GF-D8 (cell line): Measurements from ENCODE around the gene RXRA.

Experiments used
- DNase-seq: peaks from one replicate; lab custom pipeline; 2025; lab: John Stamatoyannopoulos, UW

RXRA gene

DNA sequence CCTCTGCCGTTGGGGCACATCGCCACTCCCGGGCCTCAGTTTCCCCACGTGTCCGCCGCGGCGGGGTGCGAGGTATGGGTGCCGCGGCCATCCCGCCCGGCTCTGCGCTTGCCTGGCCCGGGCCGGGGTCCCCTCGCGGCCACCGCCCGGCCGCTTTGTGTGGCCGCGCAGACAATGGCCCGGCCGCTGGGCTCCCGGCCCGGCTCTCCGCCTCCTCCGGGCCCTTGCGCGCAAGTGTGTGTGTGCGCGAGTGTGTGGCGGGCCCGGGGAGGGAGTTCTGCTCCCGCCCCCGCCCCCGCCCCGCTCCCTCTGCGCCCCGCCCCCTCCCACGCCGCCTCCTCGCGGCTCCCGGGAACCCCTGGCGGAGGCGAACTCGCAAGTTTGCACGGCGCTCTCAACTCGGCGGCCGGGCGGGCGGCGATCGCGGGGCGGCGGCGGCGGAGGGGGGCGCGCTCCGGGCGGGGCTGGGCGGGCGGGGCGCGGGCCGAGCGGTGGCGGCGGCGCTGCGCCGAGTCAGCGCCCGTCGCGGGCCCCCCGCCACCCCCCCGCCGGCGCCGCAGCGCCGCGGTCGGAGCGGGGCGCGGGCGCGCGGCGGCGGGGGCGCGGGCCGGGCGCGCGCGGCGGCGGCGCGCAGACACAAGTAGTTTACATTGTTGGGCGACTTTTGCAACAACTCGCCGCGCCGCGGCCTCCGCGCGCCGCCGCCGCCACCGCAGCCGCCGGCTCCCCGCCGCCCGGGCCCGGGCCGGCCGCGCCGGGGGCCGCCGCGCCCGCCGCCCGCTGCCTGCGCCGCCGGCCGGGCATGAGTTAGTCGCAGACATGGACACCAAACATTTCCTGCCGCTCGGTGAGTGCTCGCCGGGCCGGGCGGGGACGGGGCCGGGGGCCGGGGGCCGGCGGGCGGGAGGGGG lies at the start of gene RXRA:
TSS of gene RXRA (plus strand) at position 643 of the 911 bp plus-strand sequence. CDS start at position 820, 177 bp downstream.
- DNase-seq, result peak; percentile 45

DNA sequence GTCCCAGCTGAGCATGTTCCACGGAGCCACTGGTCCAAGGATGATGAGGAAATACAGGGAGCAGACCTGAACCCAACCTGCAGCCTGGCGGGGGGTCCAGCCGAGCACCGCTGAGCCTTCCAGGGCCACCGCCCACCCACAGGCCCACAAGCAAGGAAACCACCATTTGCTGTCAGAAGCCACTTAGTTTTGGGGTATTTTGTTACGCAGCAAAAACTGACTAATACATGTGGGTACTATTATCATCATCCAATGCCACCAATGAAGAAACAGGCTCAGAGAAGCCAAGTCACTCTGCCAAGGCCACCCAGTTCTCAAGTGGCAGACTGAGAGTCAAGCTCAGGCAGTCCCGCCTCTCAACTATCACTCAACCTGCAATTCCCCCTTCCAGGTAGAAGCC lies 48.0 kb upstream of the RXRA start:
- DNase-seq, result no peak

DNA sequence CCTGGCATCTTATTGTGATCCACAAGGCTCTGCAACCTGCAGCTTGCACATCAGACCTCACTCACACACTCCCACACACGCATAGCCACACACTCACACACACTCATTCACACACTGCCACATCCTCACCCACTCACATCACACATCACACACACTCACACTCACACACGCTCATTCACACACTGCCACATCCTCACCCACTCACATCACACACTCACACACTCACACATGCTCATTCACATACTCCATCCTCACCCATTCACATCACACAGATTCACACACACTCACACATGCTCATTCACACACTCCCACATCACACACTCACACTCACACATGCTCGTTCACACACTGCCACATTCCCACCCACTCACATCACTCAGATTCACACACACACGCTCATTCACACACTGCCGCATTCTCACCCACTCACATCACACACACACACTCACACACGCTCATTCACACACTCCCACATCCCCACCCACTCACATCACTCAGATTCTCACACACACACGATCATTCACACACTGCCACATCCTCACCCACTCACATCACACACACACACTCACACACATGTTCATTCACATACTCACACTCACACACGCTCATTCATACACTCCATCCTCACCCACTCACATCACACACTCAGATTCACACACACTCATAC lies 47.1 kb upstream of the RXRA start:
- DNase-seq, result no peak

DNA sequence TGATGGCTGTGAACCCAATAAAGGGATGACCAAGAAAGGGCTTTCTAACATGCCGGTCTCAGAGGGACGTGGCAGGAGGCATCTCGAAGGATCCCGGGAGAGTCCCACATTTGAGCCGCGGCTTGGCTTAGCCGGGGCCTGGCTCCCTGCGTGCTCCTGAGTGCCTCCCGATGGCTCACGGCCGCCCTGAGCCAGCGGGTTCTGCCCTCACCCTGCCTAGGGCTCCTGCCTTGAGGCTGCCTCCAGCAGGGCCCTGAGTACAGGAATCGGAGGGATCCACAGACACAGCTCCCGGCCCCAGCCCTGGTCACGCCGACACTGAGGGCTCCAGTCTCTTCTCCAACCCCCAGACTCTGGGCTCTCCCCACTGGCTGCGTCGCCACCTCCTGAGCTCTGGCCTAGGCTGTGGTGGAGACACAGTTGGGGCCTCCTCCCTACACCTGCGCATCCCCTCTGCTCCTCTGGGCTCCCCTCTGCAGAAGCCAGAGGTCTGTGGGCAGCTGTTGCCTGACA lies 44.1 kb upstream of the RXRA start:
- DNase-seq, result no peak

DNA sequence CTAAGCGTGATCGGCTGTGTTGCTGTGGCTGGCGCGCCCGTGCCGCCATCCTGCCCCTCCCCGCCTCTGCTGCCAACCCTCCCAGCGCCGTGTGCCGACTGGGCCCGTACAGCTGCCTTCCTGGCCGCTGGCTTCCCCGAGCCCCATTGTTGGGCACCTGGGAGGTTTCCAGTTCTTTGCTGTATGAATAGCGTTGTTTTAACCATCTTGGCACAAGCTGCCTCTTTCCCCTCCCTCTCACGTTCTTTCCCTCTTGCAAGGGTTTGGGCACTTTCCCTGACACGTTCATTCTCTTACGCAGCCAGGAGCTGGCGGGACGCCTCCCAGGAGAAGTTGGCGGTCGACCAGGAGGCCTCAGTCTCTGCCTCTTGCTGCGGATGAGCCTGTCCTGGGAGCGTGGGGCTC lies 43.1 kb upstream of the RXRA start:
- DNase-seq, result no peak

DNA sequence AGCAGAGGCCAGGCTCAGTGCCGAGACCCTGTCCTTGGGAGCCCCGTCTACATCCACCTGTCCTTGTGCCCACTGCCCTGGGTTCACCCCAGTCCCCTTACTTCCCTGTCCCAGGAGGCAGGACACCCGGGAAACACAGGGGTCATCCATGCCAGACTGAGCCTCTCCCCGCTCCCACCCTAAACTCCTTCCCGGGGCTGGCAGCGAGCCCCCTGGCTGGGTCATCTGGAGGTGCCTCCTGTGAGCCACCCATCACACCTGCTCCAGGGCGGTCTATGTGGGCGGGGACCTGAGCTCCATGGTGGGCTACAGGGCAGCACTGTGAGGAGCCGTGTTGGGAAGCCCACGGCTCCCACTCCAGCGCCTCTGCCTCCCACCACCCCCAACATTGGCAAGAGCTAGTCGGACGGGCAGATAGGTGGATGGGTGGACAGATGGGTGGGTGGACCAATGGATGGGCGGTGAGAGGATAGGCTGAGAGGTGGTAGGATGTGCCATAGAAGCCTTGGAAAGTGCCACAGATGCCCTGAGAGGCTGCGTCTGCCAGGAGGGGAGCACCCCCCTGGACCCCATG lies 42.5 kb upstream of the RXRA start:
- DNase-seq, result no peak

DNA sequence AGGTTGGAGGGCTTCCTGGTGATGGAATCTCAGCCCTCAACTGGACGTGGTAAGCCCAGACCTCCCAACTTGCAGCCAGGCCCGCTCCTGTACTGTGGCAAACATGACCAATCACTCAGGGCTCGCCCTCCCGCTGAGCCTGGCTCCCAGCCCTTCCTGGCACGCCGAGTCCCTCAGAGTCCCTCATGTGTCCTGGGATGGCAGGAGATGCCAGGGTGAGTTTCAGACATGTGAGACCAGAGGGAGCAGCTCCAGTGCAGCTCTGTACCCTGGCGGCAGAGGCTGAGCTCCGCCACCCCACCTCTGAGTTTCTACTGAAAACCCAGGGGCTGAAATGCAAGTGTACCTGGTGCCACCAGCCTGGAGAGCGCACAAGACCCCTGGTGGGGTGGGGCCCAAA lies 42.0 kb upstream of the RXRA start:
- DNase-seq, result no peak

DNA sequence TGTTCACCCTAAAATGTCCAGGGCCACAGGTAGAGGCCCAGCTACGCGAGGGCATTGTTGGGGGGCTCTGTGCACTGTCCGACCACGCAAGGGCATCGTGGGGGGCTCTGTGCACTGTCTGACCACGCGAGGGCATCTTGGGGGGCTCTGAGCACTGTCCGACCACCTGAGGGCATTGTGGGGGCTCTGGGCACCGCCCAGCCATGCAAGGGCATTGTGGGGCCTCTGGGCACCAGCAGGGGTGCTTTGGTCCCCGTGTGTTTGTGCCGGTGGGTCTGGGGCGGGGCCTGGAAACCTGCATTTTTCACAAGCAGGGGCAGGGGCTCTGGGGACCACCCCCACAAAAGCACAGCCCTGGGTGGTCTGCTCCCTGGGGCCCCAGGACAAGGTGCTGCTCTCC lies 41.5 kb upstream of the RXRA start:
- DNase-seq, result no peak

DNA sequence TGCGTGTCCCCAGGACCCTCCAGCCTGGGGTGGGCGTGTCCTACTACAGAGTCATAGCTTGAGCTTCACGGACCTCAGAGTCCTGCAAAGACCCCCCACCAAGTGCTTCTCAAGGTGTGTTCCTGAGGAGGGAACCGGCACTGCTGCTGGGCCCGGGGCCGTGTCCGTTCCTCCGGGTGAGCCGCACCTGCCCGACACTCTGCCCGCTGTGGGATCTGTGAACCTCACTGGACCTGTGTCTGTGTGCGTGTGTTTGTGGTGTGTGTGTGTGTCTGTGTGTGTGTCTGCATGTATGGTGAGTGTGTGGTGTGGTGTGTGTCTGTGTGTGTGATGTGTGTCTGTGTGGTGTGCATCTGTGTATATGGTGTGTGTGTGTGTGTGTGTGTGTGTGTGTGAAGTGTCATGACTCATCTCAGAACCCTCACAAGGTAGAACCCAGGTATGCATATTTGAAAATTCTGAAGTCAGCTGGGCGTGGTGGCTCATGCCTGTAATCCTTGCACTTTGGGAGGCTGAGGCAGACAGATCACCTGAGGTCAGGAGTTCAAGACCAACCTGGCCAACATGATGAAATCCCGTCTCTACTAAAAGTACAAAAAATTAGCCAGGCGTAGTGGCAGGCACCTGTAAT lies 40.9 kb upstream of the RXRA start:
- DNase-seq, result no peak

DNA sequence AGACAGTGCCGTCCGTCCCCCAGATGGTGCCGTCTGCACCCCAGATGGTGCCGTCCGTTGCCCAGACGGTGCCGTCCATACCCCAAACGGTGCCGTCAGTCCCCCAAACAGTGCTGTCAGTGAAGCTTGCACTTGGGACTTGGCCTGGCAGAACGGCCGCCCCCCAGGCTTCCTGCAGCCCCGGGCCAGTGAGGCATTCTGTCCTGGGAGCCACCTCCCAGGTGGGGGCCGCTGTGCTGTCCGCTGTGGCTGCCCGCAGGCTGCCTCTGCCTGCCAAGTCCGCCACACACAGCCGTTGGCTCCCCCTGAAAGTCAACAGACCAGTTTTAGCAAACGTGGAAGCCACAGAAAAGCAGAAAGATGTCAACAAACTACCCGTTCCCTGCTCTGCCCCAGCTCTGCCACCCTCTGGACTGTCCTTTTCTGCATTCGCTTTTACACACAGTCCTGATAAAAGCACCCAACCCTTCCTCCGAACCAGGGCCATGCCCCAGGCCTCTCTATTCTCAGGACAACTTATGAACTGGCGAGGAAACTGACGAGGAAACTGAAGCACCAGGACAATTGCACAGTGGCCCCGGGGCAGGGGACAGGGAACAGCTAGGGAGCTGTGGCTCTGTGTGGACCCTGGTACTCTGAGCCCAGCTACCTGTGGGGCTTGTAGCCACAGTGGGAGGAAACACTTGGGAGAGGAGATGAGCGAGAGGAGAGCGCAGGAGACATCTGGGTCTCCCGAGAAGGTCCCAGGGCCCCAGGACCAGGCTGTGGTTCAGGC lies 39.6 kb upstream of the RXRA start:
- no peak for DNase-seq

DNA sequence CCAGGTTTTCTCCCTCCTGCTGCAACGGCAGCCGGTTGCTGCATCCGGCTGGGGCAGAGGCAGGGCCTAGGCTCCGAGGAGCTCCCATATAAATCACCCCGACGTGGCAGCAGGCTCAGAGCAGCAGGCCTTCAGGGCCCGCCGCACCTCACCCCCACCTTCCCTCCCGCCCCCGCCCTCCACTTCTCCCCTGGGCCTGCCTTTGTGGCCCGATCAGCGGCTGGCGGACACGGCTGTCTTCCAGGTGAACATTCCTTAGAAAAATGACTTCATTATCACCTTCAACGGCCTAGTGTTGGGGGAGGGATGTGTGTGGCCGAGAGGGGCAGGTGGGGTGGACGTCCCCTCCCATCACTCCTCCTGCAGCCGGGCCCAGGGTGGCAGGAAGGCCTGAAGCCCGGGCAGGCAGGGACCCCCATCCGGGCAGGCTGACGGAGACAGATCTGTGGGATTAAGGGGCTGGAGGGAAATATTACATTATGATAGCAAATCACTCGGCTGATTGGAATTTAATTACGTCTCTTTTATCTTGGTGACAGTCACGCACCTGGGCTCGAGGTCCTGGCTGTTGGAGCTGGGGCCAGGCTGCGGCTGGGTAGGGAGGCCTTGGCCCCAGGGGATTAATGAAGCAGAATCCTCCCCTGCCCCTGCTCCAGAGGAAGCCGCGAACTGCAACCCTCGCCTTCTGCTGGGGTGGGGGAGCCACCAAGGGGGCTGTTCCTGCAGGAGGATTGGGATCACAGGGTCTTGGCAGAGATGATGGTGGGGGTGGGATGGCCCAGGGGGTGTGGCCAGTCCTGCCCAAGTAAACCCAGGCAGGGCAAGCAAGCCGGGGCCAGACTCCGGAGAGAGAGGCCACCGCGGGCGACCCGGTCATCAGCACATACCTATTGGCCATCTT lies 38.4 kb upstream of the RXRA start:
- no peak for DNase-seq

DNA sequence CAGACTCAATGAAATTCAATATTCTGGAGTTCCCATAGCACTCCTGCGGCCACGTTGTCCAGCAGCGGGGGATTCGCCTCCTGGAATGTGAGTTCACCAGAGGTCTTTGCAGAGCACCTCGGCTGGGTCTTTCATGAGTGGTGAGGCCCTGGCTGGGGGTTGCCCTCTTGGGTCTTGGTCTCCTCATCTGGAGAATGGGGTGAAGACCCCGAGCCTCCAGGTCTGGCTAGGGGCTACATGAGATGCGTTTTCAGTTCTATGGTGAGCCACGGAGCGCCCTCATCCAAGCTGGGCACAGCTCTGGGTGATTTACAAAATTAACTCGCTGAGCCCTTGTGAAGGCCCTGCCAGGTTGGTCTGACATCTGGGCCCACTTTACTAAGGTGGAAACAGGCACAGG lies 37.5 kb upstream of the RXRA start:
- DNase-seq, result no peak

DNA sequence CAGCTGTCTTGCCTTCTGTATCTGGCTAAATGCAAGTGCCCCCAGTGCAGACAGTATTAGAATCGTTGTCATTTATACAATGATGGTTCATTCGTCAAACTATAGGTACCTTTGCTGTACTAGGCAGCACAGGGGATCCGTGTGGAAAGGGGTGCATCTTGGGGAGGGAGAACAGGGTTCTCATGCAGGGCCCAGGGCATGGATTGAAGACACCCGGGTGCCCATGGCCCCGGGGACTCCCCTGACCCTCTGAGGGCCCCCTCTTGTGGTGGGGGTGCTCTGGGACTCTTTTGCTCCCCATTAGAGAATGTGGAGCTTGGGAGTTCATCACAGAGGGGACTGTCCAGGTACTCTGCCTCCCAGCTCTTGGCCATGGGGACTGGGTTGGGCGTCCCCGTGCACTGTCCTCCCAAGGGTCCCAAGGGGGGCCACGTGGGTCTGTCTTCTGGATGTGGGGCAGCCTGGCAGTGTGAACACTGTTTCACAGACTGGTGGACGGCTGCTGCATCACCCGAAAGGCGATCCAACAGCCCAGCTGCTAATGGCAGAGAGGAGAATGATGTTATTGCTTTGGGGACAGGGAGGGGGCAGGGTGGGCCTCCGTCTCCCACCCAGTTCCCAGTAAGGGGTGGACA lies 36.9 kb upstream of the RXRA start:
- no peak for DNase-seq

DNA sequence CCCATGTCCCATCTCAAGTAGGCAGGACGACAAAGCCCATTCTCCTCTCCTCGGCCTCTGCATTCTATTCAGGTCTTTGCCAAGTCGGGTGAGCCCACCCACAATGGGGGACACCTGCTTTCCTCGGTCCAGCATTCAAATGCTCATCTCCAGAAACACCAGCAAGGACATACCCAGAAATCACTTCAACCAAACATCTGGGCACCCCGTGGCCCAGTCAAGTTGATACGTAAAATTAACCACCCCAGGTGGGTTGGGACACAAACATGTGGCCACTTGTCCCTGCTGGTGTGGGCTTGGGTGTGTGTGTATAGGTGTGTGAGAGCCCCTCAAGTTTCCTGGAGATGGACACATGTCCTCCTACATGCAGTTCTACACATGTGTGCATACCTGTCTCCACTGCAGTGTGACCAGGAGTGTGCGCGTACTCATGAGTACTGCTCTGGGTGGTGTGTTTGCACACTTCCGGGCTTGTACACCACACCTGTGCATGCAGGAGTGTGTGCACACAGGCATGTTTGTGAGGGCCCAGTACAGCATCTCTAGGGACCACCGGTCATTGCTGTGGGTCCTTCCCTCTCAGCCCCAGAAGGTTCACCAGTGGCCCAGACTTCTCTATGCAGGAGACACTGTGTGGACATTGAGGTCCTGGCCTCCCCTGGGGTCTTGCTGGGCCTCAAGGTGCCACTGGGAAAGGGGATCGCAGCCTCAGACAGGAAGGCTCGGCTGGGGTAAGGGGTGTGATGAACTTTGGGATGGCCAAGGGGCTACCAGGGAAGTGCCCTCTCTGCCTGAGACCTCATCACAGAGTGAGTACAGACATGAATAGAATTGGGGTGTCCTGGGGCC lies 35.4 kb upstream of the RXRA start:
- DNase-seq, result no peak

DNA sequence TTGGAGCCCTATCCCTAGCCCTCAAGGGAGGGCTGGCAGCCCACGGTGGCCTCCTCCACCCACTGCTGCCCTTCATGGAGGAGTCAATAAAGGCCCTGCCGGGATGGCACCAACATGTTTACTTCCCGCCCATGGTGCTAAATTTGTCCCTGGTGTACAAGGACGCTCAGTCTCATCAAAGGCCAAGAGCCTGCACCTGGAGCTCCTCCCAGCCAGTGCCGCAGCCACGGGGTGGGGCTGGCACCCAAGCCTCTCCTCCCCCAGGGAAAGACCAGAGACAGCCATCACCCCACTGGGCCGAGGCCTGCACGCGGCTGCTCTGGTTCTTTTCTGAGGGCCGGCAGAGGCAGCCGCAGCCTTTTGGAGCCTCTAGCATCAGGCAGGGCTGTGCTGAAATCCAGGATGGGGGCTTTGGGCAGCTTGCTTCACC lies 34.8 kb upstream of the RXRA start:
- no peak for DNase-seq

DNA sequence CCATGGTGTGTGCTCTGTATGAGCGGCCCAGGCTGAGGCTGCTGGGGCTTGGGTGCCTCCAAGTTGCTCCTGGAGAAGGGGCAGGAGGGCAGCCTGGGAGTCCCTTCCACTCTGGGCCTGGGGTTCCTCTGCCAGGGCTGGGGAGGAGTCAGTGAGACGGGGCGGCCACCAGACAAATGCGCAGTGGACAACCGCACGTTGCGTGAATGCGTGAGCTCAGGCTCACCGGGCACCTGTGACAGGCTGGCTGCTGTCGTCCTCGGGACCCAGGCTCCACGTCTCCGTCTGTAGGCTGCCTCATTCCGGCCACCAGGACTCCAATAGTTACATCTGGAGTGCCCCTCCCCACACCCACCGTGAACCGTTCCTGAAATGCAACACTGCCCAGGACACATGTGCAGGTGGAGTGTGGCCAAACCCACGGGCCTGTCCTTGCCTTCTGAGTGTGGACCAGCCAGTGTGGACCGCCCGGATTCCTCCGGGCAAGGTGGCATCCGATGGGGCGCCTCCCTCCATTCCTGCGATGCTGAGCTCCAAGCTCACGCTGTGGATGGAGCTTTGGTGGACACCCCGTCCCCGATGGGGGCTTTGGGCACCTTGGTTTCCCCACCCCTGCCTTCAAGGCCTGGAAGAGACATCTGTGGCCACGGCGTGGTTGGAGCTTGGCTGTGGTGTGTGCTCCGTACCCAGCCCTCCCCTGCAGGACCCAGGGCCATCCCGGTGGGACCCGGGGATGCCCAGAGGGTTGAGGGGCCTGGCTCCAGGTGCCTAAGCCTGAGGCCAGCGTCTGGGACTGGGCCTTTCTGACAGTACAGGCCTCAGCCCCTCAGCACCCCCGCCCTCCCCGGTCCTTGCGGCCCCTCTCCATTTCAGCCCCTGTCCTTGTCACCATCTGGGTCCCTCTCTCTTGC lies 34.0 kb upstream of the RXRA start:
- no peak for DNase-seq

DNA sequence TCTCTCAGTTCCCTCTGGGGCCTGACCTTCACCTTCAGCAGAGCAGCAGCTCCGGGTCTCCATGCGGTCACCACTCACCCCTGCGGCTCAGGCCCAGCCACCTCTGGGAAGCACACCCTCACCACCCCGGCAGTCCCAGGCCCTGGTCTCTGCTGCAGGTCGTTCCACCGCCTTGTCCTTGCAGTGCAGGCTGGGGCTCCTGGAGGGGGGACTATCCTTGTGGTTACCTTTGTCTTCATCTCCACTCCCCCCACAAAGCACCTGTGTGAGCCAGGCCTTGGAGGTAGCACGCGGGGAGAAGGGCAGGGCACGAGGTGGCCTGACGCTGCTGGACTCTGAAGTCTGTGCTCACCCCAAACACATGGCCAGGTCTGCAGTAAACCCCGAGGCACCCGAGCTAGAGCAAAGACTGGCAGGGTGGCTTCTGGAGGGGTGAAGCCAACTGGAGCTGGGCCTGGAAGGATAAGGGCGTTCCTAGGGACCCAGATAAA lies 33.2 kb upstream of the RXRA start:
- DNase-seq, result no peak

DNA sequence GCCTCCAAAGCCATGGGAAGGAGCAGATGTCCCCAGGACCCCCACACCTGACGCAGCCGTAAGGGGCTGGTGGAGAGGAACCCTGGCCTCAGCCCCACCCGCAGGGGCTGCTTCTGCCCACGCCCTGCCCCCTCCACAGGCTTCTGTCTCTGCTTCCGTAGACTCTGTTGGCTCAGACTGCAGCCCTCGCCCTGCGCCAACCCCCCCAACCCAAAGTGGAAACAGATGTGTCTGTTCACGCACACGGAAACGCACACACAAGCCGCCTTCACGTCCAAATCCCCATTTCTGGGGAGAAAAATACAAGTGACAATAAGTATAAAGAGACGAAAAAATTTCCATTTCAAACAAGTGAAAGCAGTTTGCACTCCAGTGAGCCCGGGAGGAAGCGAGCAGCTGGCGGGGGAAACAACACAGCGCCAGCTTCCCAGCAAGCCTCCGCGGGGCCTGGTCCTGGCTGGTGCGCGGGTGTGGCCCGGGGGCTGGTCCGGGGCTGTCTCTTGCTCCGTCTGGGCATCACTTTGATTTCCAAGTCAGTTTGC lies 32.6 kb upstream of the RXRA start:
- DNase-seq, result no peak
